Measurements from ENCODE around the gene IL18. TPM values are rescaled to one million over a fixed set of nuclear protein-coding genes. Genes with fewer than 3 reads are reported as not detected.
"Not testable (repeated sequence)": the region's sequence is repeated elsewhere in the genome, so short reads cannot be mapped to it uniquely, and the experiment has no call there.

IL18 gene
- total RNA-seq: 20.3 TPM

DNA sequence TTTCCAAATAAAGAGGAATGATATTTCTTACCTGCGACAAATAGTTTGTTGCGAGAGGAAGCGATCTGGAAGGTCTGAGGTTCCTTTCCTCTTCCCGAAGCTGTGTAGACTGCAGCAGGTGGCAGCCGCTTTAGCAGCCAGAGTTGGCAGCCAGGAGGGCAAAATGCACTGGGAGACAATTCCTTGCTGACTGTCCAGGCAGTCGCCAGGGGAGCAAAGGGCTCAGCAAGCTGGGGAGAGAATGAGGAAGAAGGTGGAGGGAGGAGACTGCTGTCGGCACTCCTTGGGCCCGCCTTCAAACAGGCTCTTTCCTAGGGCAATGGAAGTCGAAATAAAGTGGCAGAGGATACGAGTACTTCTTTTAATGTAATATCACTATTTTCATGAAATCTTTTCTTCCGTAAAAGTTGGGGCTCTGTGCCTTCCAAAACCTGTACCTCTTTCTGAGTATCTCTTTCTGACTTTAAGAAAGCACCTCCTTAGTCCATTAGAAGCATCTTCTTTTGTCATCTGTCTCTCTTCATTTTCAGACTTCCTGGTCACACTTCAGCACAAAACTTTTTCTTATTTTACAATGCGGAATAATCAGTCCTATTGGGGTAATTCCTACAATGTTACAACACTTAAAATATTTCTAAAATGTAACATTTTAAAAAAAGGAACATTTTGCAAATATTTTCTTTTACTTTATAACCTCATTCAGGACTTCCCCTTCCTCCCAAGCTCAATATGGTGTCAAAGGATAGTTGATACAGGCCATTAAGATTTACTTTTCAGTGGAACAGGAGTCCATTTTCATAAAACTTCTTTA is at the start of gene IL18:
TSS of gene IL18 (minus strand) at position 220 of the 811 bp plus-strand sequence. CDS start 9,041 bp downstream, outside the sequence.
- peak; percentile 78 for ATAC-seq
- peak; percentile 66 for DNase-seq (ENCODE audit: low spot score)
- intact Hi-C loops (cut with DNase I): no loop called here

DNA sequence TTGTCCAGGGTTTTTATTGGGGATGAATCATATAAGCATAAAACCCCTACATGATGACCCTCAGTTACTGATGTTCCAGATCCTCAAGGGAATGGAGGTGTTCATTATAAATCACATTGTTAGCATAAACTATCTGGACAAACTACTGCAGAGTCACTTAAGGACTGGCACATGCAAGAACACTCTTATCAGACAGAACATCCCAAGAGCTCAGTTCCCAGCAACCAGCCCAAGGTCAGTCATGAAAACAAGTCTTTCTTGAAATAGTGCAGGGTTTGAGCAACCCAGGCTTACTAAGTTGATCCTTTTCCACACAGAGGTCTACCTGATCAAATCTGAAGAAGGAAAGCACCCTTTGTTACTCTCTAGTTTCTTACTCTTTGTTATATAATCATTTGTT is 48.8 kb upstream of the IL18 start:
- DNase-seq (ENCODE audit: low spot score): no peak
- intact Hi-C loops (cut with DNase I): no loop called here
- ATAC-seq: no peak

DNA sequence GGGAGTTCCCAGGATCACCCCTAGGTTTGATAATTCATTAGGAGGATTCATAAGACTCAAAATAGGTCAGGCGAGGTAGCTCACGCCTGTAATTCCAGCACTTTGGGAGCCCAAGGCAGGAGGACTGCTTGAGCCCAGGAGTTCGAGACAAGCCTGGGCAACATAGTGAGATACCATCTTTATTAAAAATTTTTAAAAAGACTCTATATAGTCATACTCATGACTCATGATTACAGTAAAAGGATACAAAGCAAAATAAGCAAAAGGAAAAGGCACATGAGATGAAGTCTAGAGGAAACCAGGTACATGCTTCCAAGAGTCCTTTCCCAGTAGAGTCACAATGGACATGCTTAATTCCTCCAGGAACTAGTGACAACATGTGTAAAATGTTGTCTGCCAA is 48.4 kb upstream of the IL18 start:
- intact Hi-C loops (cut with DNase I): no loop called here
- ATAC-seq (no peak), DNase-seq (ENCODE audit: low spot score) (no peak)

DNA sequence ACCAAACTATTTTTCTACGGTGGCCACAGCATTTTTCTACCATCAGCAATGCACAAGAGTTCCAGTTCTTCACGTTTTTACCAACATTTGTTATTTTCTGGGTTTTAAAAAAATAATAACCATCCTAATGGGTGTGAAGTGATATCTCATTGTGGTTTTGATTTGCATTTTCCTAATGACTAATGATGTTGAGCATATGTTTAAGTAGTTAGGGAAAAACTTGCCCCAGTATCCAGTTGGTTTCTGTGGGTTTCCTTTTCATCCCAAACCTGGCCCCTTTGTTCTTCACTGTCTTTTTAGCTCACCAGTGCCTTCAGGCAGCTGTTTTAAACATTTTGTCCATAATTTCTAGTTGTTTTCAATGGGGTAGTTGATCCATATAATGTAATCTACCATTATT is 47.6 kb upstream of the IL18 start:
- ATAC-seq (no peak), DNase-seq (ENCODE audit: low spot score) (no peak)
- intact Hi-C loops (cut with DNase I): no loop called here

DNA sequence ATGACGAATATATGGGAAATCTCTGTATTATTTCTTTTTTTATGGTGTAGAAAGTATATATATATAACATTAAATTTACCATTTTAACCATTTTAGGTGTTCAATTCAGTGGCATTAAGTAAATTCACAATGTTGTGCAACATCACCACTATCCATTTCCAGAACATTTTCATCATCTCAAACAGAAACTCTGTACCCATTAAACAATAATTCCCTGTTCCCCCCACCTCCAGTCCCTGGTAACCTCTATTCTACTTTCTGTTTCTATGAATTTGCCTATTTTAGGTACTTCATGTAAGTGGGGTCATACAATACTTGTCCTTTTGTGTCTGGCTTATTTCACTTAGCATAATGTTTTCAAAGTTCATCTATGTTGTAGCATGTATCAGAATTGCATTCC is 47.0 kb upstream of the IL18 start:
- DNase-seq (ENCODE audit: low spot score) (no peak), ATAC-seq (no peak)
- intact Hi-C loops (cut with DNase I): no loop called here

DNA sequence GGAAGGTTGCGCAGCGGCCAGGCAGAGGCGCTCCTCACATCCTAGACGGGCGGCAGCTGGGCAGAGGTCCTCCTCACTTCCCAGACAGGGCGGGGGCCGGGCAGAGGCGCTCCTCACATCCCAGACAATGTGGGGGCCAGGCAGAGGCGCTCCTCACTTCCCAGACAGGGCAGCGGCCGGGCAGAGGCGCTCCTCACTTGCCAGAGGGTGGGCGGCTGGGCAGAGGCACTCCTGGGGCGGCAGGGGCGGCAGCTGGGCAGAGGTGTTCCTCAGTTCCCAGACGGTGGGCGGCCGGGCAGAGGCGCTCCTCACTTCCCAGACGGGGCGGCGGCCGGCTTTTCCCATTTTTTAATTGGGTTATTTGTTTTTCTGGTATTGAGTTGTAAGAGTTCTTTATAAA is 42.2 kb upstream of the IL18 start:
- ATAC-seq: no peak
- intact Hi-C loops (cut with DNase I): no loop called here
- no peak for DNase-seq (ENCODE audit: low spot score)

DNA sequence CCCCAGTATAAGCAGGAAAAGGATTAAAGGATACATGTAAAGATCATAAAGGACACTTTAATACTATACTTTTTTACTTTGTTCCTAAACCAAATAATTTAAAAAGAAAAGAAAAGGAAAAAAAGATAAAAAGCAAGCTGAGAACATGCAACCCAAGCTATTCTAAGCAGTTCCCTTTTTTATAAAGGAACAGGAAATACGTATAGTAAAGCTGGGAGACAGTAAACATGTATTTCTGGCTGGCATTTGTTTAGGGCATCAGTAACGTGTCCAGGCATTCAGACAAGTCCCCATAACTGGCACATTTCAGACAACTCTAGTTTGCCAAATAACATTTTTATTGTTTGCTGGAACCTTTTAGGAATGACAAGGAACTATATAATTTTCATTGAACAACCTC is 36.4 kb upstream of the IL18 start:
- no peak for DNase-seq (ENCODE audit: low spot score)

DNA sequence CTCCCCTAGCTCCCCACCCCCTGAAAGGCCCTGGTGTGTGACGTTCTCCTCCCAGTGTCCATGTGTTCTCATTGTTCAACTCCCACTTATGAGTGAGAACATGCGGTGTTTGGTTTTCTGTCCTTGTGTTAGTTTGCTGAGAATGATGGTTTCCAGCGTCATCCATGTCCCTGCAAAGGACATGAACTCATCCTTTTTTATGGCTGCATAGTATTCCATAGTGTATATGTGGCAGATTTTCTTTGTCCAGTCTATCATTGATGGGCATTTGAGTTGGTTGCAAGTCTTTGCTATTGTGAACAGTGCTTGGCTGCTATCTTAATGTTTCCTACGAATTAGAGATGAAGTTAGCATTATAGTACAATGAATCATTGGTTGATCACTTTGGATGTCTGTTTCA is 35.2 kb upstream of the IL18 start:
- ATAC-seq; intact Hi-C loops (cut with DNase I); DNase-seq (ENCODE audit: low spot score): not testable (repeated sequence)

More for the DNA sequence above, 36.4 kb upstream of the IL18 start:
- intact Hi-C loops (cut with DNase I): no loop called here
- peak; percentile 50 for ATAC-seq

DNA sequence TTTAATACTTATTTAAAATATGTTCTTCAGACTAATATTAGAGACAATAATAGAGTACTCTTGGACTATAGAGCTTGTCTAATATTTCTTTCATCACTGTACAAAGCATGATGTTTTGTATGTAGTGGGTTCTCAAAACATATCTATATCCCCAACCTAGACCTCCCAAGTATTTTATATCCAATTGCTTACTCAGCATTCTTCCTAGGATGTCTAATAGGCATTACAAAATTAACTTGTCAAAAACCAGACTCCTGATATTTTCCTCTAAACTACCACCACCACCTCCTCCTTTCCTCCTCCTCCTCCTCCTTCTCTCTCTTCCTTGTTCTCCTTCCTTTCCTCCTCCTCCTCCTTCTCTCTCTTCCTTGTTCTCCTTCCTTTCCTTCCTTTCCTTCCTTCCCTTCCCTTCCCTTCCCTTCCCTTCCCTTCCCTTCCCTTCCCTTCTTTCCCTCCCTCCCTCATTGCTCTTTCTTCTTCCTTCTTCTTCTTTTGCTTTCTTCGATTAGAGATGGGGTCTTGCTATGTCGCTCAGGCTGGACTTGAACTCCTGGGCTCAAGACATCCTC is 32.7 kb upstream of the IL18 start:
- ATAC-seq (no peak), DNase-seq (ENCODE audit: low spot score) (no peak)
- intact Hi-C loops (cut with DNase I): no loop called here

DNA sequence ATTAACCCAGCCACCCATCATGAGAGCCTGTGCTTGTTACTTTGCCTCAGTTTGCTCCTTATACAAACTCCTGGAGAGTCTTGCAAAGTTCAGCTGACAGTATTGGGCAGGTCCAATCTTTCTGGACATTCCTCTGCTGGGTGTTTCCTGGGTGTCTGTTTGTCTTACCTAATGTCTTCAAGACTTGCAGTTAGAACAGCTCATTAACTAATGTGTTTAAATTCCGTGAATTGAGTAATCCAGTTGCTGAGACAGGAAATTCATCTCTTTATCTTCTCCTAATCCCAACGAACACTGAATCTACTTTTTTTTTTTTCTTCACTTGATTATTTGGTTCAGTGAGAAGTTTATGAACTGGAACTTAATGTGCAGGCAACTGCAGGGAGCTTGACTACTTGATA is 32.1 kb upstream of the IL18 start:
- DNase-seq (ENCODE audit: low spot score) (no peak), ATAC-seq (peak; percentile 80)
- intact Hi-C loops (cut with DNase I): no loop called here

DNA sequence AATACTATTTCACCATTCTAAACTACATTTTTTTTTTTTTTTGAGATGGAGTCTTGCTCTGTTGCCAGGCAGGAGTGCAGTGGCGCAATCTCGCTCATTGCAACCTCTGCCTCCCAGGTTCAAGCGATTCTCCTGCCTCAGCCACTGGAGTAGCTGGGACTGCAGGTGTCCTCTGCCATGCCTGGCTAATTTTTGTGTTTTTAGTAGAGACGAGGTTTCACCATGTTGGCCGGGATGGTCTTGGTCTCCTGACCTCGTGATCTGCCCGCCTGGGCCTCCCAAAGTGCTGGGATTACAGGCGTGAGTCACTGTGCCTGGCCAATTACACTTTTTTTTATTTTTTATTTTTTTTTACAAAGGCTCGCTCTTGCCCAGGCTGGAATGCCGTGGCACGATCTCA is 31.2 kb upstream of the IL18 start:
- intact Hi-C loops (cut with DNase I); DNase-seq (ENCODE audit: low spot score): not testable (repeated sequence)
- peak; percentile 56 for ATAC-seq

DNA sequence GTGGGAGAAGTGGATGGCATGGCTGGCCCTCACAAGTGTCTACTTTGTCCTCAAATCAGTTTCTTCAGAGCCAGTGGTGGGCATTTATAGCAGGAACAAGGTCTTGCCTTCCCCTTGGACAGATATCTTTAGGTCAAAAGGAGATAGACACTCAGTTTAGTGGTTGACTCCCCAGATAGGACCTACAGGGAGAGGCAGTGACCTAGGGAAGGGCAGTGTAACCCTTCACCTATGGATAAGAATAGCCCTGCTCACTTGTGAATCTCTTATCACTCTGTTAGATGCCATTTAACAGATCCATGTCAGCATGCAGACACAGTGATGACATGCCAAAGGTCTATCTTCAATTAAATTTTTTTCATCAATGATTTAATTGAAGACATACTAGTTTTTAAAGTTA is 22.4 kb upstream of the IL18 start:
- DNase-seq (ENCODE audit: low spot score) (no peak), ATAC-seq (no peak)
- intact Hi-C loops (cut with DNase I): no loop called here

DNA sequence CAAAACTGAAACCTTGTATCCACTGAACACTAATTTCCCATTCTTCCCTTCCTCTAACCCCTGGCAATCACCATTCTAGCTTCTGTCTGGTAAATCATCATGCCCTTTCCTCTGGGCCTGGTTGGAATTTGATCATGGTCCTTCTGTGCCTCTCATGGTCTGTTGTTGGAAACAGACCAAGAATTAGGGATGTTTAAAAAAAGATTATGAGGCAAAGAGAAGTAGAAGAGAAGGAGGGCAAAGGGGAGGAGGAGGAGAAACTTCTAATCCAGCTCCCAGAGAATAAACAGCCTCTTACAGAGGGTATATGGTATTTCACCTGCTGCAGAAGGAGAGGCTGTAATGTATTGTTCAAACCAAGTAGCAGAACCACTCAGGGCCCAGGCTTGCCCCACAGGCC is 22.0 kb upstream of the IL18 start:
- no peak for ATAC-seq
- DNase-seq (ENCODE audit: low spot score): no peak
- intact Hi-C loops (cut with DNase I): no loop called here

DNA sequence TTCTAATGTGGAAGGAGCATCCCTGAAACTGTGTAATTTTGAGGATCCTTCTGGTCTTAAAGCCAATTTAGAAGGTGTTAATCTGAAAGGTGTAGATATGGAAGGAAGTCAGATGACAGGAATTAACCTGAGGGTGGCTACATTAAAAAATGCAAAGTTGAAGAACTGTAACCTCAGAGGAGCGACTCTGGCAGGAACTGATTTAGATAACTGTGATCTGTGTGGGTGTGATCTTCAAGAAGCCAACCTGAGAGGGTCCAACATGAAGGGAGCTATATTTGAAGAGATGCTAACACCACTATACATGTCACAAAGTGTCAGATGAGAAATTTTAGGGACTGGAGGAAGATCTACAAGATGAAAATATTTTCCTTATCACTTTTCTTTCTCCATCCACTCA is 19.0 kb upstream of the IL18 start:
- intact Hi-C loops (cut with DNase I): no loop called here
- ATAC-seq: no peak

DNA sequence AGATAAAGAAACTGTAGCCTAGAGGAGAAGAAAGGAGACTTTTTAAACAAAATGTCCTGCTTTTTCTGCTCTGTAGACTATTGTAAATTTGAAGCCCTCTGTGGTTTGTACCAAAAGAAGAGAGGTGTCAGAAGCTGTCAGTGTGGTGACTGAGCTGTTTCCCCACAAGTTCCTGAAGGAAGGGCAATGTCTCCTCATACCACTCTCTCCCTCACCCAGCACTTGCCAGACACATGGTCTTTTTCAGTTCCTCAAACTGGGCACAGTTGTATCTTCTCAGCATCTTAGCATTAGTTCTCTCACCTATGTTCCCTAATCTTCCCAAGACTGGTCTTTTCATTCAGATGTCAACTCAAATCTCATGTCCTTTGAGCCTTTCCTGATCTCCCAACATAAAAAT is 15.7 kb upstream of the IL18 start:
- DNase-seq (ENCODE audit: low spot score): no peak
- peak; percentile 35 for ATAC-seq

More for the DNA sequence above, 19.0 kb upstream of the IL18 start:
- no peak for DNase-seq (ENCODE audit: low spot score)

DNA sequence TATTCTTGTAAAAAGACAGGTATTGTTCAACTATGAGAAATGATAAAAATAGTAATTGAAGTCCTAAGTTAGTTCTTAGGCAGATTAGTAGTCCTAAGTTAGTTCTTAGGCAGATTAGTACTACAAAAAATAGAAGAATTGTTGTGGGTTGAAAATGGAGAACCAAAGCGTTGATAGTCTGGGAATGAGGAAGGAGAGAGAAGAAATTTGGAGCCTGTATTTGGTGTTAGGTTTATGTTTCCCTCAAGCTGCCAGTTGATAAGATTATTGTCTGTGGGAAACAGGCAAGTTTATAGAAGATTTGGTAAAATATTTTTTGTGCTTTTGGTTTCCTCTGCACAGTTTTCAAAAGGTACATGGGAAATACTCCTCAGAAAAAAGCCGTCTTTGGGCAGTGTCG is 15.0 kb upstream of the IL18 start:
- ATAC-seq: no peak
- no peak for DNase-seq (ENCODE audit: low spot score)
- intact Hi-C loops (cut with DNase I): no loop called here

More for the DNA sequence above, 15.7 kb upstream of the IL18 start:
- intact Hi-C loops (cut with DNase I): no loop called here

DNA sequence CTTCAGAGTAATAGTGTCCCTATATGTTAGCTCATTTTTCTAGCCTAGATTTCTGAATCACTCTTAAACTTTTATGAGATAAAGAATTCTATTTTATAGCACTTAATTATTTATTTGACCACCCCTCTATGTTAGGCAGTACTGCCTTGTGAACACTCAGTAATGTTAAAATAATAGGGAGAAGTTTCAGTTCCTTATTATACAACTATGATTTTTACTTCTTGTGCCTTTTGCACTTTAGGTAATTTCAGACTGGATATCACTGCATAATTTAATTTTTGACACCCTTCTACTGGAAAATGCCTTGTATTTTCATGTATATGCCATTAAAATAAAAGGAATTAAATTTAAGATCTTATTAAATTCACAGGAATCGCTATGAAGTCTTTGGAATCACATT is 14.5 kb upstream of the IL18 start:
- intact Hi-C loops (cut with DNase I): no loop called here
- ATAC-seq (no peak), DNase-seq (ENCODE audit: low spot score) (no peak)

DNA sequence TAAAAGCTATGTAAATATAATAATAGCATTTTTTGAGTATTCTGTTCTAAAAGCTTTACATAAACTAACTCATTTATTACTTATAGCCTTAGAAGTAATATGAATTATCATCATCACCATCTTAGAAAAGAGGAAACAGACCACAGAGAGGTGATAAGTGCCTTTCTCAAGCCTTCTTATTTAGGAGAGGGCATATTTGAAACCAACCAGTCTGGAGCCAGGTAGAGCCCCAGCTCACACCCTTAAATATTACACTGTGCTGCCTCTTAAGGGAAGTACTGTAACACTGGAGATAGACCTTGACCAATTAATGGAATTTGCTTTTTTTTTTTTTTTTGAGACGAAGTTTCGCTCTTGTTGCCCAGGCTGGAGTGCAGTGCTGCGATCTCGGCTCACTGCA is 13.7 kb upstream of the IL18 start:
- DNase-seq (ENCODE audit: low spot score) (no peak), ATAC-seq (no peak)
- intact Hi-C loops (cut with DNase I): no loop called here

DNA sequence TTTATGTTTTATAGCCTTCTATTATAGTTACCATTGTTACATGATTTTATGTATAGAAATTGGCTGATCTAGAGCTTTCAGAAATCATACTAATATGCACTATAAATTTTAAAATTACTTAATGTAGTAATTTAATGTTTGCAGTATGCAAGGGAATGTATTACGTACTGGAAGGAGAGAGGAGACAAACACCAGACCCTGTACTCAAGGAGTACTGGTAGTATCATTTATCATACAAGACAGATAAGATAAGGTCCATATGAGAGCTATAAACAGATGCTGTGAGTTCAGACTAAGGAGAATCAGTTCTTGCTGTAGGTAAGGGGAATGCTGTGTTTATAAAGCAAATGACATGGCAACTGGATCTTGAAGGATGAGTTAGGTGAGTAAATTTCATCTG is 12.2 kb upstream of the IL18 start:
- ATAC-seq: no peak
- intact Hi-C loops (cut with DNase I): no loop called here

DNA sequence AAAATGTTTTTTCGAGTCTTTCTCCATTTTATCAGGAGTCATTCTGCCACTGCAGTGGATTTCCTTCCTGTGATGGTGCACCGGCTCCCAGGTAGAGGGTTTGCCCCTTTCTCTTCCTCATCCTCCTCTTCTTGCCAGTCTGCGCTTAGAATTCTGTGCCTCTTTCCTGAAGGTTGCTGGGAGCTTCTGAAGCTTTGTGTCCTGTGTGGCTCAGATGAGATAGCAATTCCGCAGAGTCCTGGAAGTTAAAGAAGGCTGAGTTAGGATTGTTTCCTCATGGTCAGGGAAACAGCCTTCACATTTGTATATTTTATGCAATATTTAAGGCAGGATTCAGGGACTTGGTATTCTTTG is 11.7 kb upstream of the IL18 start:
- ATAC-seq (peak; percentile 51), DNase-seq (ENCODE audit: low spot score) (no peak)
- intact Hi-C loops (cut with DNase I): no loop called here

More for the DNA sequence above, 12.2 kb upstream of the IL18 start:
- DNase-seq (ENCODE audit: low spot score): no peak
